HG02938 (cell line): ENCODE results near the gene EHD1.

ENCODE experiments used
- ATAC-seq: cut with Tn5 transposase; IDR thresholded peaks from one replicate; pipeline ENCODE4 v1.9.1; 2021; ENCODE audit warnings: mild to moderate bottlenecking, moderate library complexity; ENCODE audit not compliant: unreplicated experiment

Gene EHD1

DNA sequence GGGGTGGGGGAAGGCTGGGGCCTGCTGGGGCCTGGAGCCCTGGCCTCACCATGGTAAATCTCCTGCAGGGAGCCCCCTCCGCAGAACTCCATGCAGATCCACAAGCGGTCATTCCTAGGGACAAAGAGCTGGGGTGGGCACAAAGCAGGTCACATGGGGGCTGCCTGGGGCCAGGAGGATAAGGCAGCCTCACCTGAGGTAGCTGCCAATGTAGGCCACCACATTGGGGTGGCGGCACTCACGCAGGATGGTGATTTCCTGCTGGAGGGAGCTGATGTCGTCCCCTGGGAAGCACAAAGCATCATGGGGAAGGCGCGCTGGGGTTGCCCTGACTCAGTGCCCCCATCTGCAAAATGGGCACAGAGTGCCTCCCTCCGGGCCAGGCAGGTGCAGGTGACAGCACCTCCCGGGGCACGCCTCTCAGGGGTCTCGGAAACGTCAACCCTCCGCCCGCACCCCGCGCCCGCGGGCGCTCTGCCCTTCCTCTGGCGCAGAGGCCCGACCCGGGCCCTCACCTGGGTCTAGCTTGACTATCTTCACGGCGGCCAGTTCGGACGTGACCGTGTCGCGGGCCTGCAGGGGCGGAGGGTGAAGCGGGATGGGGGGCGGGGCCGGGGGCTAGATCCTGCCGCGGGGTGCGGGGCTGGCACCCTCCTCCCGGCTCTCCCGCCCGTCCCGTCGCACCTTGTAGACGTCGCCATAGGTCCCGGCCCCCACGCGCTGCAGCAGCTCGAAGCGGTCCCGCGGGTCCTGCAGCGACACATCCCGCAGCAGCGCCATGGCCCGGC is 75.9 kb downstream of the EHD1 start:
- peak; percentile 21 for ATAC-seq
